Daoy (cell line): ENCODE measurements around the gene SAMD5. TPM values are rescaled to one million over a fixed set of nuclear protein-coding genes. Genes with fewer than 3 reads are reported as not detected.
A peak's percentile ranks its signal among the peaks of the same experiment; 100 is the strongest.

Source experiments
- DNase-seq: peaks from one replicate; pipeline ENCODE4 v3.0.0-alpha.2; 2015; ENCODE audit warnings: low read depth
- total RNA-seq: library from RNA; depleted of rRNA; stranded (reverse); fragments of >200 nt; shearing (Covaris generic); gene quantifications from 2 replicates; pipeline ENCODE4 v1.2.3, GENCODE V29; 2014

The SAMD5 gene
- total RNA-seq, 1 experiment from 2014 or later = 2.7 TPM

DNA sequence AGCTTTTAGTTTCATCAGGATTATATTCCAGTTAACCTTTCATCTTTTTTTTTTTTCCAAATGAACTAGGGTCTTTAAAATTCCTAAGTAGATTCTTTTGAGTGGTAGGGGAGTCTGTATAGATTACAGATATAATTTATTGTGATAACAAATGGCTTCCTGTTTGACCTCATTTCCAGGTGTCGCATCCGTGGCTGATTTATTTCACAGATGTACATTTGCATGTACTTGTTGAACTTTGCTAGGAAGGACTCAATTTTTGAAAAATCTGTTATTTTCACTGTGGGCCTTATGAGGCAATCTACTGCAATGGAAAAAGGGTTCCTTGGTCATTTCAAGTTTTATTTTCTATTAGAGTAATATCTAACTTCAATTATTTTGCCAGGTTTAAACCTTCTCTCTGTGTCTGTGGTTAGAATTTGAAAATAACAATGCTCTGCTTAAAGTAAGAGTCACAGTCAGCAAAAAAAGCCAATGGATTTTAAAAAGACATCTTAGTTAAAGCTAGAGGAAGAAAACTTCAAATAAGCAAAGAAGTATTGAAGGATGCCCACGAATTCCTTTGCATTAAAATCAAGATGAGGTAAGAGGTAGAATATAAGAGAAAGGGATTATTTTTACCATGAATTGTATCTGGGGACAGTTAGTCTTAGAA is 57.9 kb downstream of the SAMD5 start:
- no peak for DNase-seq

DNA sequence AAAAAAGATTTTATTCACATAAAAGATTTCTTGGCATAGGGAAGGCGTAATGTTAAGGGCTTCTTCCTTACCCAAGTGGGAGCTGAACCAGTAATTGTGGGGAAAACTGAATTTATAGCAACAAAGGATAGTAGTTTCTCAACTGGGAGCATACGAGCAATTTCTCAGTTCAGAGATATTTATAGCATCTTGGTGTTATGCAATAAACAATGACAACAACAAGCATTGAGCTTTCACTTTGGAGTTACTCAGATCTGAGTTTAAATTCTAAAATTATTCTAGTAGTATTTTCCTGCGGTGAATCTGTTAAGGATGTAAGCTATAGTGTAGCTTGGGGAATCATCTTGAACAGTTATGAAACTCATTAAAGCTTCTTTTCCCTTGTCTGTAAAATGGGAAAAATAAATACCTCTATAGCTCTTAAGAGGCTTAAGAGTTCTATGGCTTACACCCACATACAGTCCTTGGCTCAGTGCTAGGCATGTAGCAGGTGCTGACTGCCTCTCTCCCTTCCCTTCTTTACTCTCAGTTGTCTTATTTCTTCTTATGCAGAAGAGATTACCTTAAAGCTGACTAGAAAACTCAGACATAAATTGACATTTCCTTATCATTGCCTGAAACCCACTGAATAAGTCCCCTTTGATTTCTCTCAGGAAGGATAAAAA is 58.8 kb downstream of the SAMD5 start:
- no peak for DNase-seq

DNA sequence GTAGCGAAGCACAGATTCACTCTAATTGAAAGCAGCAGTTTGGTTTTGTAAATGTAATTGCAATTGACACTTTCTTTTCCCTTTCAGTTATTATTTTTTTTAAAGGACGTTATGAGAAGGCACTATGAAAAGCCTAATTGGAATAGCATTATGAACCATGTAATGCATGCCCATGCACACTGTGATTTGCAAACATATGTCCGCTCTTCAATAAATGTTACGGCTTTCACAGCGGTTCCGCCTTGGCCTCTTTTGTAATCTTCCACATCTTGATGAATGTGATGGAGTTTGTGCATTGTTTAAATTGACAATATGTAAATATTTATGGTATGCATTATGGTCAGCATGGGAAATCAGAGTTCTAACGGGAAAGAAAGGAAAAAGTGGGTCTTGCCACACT is 61.3 kb downstream of the SAMD5 start:
- DNase-seq = no peak

DNA sequence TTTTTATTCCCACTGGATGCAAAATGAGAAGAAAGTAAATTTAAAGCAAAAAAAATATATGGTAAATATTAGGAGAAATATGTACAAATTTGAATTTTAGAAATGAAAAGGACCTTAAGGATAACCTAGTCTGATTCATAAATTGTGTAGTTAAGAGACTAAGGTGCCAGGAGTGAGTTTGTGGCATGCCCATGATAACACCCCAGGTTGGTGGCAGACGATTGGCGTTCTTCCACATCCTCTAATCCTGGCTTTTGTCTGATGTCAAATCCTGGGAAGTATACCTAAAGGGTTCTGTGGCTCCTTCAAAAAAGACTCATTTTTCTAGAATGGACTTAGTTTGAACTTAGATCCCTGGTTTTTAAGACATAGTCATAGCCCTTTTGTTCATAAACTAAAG is 62.2 kb downstream of the SAMD5 start:
- DNase-seq = no peak

DNA sequence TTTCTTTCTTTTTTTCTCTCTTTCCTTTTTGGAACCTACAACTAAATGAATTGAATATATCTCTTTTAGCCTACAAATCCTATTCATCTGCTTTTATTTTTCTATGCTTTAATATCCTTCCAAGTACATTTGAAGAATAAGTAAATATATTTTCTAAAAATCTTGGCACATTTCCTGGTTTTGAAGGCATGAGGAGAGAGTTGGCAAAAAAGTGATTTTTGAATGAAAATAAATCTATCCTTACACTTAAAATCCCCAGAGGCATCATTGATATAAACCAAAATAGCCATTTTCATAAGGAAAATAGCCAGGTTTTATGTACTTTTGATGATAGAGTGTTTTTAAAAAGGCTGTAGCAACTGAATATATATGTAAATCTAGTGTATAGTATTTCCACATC is 69.0 kb downstream of the SAMD5 start:
- DNase-seq = no peak

DNA sequence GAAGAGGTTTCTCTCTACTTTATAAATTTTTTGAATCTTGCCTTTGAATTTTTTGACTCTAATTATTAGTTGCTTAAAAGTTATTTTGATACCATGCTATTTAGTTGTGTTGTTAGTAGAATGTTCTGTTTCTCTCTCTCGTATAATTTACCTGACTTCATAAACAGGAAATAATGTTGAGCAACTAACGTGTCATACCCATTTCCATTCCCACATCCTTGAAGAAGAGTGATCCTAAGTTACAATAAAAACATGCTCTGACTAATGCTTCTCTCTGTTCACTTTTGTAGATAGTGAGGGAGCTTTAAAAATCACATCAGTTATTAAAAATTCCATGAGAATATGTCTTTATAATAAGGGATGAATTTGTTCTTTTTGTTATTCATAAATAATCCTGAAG is 69.7 kb downstream of the SAMD5 start:
- peak; percentile 18 for DNase-seq

DNA sequence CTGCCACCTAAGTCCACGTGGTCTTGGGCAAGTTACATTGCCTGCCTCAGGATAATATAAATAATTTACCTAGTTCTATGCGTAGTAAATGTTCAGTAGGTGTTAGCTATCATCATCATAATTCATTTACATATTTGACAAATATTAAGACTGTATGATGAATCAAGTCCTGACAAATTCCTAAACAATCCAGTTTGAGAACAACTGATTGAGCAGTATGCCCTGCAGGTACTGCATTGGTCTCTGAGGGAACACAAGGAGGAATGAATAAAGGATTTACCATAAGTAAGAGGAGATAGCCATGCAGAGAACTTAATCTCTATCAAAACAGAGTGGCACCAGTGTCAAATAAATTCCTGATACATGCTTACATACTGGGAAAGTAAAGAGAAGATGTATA is 70.4 kb downstream of the SAMD5 start:
- no peak for DNase-seq

DNA sequence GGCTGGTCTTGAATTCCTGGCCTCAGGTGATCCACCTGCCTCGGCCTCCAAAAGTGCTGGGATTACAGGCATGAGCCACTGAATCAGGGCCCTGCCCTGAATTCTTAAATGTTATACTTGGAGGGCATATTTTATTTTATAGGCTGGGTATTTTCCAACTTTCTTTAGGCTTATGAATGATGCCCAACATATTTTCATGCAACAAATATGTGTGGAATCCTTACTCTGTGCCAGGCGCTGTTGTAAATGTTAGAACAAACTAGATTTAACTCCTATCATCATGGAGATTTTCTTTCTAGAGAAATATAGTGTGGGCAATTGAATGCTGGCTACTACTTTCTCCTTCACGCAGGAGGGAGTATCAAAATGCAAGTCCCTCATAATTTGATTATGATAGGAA is 71.2 kb downstream of the SAMD5 start:
- DNase-seq = no peak

DNA sequence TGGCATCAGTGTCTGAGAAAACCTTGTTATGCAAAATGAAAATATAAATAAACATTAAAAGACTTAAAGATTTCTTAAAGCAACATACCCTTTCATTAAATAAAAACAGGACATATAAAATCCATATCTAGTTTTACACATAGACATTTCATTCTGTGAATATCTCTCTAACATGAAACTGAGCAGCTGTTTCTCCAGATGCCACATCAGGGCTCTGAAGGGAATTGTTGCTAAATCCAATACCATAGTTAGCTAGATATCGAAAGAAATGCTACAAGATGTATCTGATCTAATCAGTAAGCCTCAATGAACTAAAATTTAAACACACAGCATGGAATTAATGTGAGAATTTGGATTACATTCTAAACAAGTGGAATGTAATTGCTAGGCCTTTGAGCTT is 74.5 kb downstream of the SAMD5 start:
- no peak for DNase-seq

DNA sequence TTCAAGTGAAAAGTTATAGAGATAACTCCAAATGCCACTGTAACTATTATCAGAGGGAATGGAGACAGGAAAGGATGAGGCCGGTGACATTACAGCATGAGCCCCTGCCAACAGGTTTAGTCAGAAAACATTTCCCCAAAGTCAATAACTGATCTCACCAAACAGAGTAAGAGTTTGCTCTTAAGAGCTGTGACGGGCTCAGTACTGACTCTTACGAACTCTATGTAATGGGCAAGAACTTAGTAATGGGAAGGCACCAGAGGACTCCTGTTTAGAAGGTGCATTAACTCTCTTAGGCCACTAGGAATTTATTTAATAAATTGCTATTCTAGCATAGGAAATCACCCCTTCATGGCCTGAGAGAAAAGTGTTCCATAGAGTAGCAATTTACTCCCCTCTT is 76.8 kb downstream of the SAMD5 start:
- DNase-seq = no peak

DNA sequence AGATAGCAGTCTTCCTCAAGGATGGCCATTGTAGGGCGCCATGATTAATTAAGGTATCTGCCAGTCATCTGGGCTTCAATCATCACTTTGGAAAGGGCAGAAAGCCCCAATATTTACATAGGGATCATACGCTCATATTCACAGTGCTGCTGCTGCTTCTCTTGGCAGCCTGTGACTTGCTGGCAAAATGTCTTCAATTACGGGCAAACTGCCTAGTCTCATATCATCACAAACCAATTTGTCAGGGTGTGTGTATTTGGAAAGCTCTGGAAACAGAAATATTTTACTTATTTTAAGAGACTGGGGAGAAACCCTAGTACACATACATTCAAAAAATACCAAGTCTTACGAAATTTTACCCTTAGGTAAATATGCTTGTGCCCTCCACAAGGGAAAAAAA is 77.6 kb downstream of the SAMD5 start:
- peak; percentile 21 for DNase-seq

DNA sequence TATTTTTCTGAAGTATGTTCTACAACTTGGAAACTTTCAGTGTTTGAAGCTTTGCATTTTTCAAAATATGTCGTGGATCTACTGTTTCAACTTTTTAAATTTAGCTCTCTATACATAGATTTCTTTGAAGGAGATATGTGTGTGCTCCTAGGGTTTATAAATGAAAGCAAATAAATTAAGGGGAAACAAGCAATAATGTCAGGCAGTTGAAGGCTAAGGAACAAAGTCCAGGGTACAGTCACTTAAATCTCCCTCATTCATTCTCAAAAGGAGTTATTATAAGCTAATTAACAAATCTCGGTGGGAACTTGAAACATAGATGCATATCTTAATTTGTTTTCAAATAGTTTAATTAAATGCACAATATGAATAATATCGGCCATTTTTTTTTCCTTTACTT is 79.4 kb downstream of the SAMD5 start:
- DNase-seq = no peak

DNA sequence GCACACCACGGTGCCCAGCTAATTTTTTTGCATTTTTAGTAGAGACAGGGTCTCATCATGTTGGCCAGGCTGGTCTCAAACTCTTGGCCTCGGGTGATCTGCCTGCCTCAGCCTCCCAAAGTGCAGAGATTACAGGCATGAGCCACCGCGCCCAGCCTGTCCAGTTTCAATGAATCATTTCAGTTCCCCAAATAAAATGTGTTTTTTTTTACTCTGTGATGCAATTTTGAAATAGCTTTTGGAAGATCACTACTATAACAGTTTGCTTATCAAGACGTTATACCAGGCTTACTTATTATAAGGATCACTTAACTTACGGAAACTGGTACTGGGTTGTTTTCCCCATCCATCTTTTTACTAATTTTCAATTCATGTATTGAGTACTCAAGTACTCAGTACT is 80.0 kb downstream of the SAMD5 start:
- DNase-seq = no peak

DNA sequence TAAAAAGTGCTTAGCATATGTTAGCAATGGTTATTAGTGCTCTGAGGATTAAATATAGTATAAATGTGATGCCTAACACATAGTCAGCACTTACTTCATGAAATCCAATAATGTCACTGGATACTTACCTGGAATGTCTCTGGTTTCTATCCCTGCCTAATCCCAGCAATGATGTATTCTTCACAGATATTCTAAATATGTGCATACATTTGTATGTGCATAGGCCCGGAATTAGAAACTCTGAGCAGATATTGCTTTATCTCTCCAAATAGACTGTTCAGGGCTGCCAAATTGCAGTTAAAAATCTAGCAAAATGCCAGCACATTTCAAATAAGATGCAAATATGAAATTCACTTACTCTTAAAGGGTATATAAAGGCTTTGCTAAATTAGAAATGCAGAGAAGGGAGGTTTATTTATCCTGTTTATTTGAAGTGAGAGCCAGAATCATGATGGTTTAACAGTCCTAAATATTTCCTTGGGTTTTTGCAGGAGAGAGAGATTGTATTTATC is 81.3 kb downstream of the SAMD5 start:
- DNase-seq = no peak

DNA sequence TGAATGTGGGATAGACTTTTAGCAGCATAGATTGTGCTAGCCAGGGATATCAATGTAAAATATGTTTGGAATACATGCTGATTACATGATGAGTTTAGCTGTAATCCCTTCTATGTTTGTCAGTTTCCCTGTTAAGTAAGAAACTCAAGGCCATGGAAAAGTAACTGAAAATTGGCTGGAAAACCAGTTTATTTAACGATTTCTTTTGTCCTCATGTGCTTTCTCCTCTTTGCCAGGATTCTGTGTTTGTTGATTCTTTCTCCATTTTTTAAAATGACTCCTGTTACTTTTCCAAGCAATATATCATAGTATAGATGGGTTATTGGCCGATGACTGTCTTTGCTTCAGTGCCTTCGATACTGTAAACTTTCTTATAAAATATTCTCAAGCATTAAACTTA is 87.5 kb downstream of the SAMD5 start:
- DNase-seq = no peak

DNA sequence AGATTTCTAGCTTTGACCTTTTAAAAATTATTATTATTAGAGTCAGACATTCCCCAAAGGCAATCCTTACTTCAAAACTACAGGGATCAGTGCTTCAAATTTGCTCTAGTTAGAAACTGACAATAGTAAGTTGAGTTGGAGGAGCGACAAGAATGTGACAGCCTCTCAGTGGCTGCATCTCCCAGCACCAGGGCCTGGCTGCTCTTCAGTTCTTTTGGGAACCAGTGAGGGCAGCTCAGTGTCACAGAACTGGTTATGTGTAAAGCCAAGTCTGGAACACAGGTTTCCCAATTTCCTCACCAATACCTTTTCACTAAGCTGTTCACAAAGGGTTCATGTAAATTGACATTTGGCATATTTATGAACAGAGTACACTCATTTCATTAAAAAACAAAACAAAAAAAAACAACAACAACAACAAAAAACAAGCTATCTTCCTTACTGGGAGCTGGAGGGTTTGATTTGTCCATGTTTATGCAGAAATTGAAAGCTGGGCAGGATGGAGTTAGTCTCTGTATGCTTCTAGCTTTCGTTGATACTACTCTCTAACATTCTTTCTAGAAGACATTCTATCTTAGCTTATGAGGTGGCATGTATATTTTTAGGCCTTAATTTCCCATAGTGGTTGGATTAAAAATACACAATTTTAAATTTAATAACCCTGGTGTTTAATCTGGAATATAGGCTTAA is 95.0 kb downstream of the SAMD5 start:
- no peak for DNase-seq

DNA sequence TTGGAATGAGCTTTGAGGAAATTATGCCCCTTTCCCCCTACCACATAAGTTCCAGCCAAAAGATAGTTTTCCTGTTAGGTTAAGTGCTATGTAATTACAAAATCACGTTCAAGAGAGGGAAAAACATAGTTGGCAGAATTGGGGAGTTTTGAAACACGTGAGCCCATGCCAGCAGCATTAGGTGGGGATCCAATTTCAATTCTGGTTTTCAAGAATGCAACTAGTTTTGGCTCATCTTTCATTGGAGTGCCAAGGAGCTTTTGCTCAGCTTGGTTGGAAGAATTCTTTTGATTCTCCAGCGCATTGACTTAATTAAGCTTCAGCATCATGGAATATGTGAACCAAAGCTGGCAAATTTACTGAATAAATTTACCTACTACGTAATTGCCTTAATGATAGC is 95.9 kb downstream of the SAMD5 start:
- DNase-seq = no peak

DNA sequence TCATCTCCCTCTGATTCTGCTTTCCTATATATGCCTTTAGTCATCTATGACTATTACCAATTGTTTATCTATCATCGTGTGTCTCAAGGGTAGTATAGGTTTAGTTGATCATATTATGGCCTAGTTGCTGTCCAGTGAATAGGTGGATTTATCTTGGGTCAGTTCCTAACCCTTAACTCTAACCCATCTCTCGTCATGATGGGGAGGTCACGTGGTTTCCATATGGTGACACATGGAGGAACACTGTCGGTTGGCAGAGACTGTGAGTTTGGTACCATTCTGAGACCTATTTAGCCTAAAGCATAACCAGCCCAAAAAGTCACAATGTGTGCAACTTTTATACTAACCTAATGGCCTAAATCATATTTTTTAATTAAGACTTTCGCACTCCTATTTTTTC is 103.5 kb downstream of the SAMD5 start:
- DNase-seq = no peak

DNA sequence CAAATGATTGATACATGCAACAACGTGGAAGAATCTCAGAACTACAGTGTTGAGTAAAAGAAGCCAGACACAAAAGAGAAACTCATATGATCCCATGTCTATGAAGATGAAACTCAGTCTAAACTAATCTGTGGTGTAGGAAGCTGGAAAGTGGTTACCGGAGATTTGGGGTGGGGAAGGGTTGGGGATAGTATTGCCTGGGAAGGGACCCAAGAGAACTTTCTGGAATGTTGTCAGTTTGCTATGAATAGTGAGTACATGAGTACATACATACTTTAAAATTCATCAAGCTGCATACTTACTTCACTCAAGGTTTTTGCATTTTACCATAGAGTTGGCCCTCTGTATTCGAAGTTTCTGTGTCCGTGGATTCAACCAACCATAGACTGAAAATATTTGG is 106.0 kb downstream of the SAMD5 start:
- no peak for DNase-seq

DNA sequence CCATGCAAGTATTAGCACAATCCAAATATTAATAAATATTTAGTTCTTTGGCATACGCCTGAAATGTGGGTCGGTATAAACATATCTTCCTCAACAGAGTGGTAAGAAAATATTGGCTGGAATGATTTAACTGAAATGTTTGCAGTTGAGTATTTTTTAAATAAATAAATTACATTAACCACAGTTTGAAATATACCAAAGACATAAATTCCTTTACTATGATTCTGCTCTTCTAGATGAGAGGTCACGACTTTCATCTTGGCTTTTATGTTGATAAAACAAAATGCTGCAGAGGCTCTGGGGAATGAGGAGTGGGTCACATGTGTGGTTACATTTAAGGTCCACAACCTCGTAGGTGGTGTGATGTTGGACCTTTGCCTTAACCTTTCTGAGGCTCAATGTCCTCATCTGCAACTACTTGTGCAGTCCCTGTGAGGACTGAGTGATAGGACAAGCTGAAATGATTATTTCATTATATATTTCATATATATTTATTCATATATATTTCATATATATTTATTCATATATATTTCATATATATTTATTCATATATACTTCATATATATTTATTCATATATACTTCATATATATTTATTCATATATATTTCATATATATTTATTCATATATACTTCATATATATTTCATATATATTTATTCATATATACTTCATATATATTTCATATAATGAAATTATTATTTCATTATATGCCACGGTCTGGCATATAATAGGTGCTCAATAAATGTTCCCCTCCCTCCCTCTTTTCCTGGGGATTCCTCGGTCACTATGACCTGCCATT is 107.4 kb downstream of the SAMD5 start:
- no peak for DNase-seq

DNA sequence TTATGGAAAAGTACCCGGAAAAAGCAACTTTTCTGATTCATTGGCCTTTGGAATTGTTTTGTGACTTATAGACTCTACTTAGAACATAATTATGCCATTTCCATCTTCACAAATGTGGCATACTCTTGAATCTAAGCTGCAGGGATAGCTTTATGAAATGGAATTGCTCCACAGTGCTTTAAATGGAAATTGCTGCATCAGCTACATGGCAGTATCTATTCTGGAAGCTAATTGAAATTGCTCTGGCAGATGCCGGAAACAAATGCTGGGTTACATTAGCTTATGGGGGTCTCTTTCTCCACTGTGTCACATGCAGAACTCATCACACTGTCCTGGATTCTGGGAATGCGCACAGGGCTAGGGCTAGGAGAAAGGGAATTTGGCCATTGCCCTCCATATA is 108.9 kb downstream of the SAMD5 start:
- DNase-seq = no peak

DNA sequence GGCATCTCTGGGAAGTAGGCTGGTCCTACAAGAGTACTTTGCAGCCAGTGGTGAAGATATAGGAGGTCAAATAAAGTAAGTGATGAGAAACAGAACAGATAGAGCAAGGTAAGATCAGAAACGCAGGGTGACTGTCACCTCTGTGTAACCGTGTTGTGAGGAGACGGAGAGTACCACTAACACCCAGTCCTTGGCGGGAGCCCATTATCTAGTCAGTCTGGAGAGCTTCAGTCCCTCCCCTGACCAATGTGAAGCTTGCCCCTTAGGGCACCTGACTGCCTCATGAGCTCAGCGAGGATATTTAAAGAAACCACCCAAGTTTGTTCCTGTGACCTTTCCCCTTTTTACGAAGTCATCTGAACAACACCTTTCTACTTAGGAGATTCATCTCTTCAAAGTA is 110.0 kb downstream of the SAMD5 start:
- no peak for DNase-seq
